K562 (cell line): ENCODE measurements around the gene NRN1L. TPM values are rescaled to one million over a fixed set of nuclear protein-coding genes. Genes with fewer than 3 reads are reported as not detected.

ENCODE experiments used
- ATAC-seq: fragments of 200-7000 bp; cut with Tn5 transposase; 3 replicates; pipeline ENCODE4 v1.9.1; 2020; ENCODE audit warnings: moderate library complexity
- BruUV-seq: library from RNA; stranded (reverse); fragments of 400-500 nt; replicated peaks from 2 replicates; lab custom pipeline; 2021; lab: Mats Ljungman, UMichigan
- CTCF ChIA-PET: fragments of 300-600 bp; formaldehyde crosslinking; extraction: SDS; loops from one replicate; lab custom pipeline; 2021; ENCODE audit warnings: low intra/inter-chr PET ratio; lab: Yijun Ruan, JAX
- POLR2A ChIA-PET: fragments of 300-600, 350-650 bp; sonication (Branson Sonifier 250); formaldehyde crosslinking; extraction: SDS; loops from one replicate; lab custom pipeline; 2021; ENCODE audit warnings: antibody characterized with exemption, inconsistent platforms; lab: Yijun Ruan, JAX
- DNase-seq, 4 experiments: peaks; one replicate each; pipeline versions ENCODE4 v3.0.0 to v3.0.0-alpha.2; 2011 to 2018; ENCODE audit warnings: low spot score in 3 of 4, mixed read lengths in 3 of 4; ENCODE audit errors: extremely low read depth in 1 of 4
- FAIRE-seq: peaks from 2 replicates; lab custom pipeline; 2011; peaks lifted over from hg19 to GRCh38; lab: Jason Lieb, UNC
- H2AFZ ChIP-seq: 2 replicates; pipeline ENCODE4 v1.6.0; 2011; ENCODE audit warnings: low read depth, low read length, control low read depth, inconsistent platforms
- H3K27ac ChIP-seq: fragments of 200-600 bp; 3 replicates; pipeline ENCODE4 v1.8.0; 2011; ENCODE audit warnings: low read depth, mild to moderate bottlenecking, control low read depth, inconsistent platforms, low read length, moderate library complexity, mixed read lengths; ENCODE audit errors: extremely low read depth
- H3K27me3 ChIP-seq, 2 experiments: fragments of 300-600 bp in 1 of 2; 2 replicates in 1 of 2; 3 replicates in 1 of 2; pipeline versions ENCODE4 v1.6.0 to v1.8.0; 2011; ENCODE audit warnings: inconsistent platforms in 2 of 2, low read length in 2 of 2, mild to moderate bottlenecking in 1 of 2, mixed read lengths in 1 of 2, moderate library complexity in 1 of 2; ENCODE audit not compliant: control insufficient read depth in 2 of 2, insufficient read depth in 2 of 2
- H3K36me3 ChIP-seq: fragments of 300-600 bp; 3 replicates; pipeline ENCODE4 v1.8.0; 2011; ENCODE audit warnings: mild to moderate bottlenecking, low read length, inconsistent platforms; ENCODE audit not compliant: control insufficient read depth, insufficient read depth
- H3K4me1 ChIP-seq, 2 experiments: fragments of 200-600 bp in 1 of 2; replicated peaks in 1 of 2; 2 replicates in 1 of 2; 3 replicates in 1 of 2; pipeline versions ENCODE4 v1.5.1 to v1.8.0; 2011; ENCODE audit warnings: inconsistent platforms in 2 of 2, low read length in 2 of 2, mild to moderate bottlenecking in 1 of 2, mixed read lengths in 1 of 2, moderate library complexity in 1 of 2; ENCODE audit not compliant: control insufficient read depth in 2 of 2, insufficient read depth in 2 of 2
- H3K4me2 ChIP-seq: 2 replicates; pipeline ENCODE4 v1.6.1; 2011; ENCODE audit warnings: low read length, control low read depth, inconsistent platforms, mixed read lengths; ENCODE audit not compliant: insufficient read depth
- H3K4me3 ChIP-seq: fragments of 200-600 bp; sonication (generic), shearing (Covaris generic); 2 replicates; pipeline ENCODE4 v1.5.1; 2016; ENCODE audit warnings: control low read depth, inconsistent platforms
- H3K79me2 ChIP-seq: fragments of 200-600 bp; 3 replicates; pipeline ENCODE4 v1.8.0; 2011; ENCODE audit warnings: low read length, inconsistent platforms; ENCODE audit not compliant: control insufficient read depth, insufficient read depth
- H3K9ac ChIP-seq, 2 experiments: 2 replicates each; pipeline versions ENCODE4 v1.6.0 to v1.6.1; 2011; ENCODE audit warnings: low read depth in 2 of 2, low read length in 2 of 2, control low read depth in 1 of 2, inconsistent platforms in 1 of 2, mild to moderate bottlenecking in 1 of 2, mixed read lengths in 1 of 2; ENCODE audit not compliant: insufficient read depth in 1 of 2
- H3K9me1 ChIP-seq: one replicate; pipeline ENCODE4 v1.6.0; 2011; ENCODE audit warnings: inconsistent platforms, mild to moderate bottlenecking, low read length, moderate library complexity; ENCODE audit not compliant: control insufficient read depth, insufficient read depth
- H3K9me3 ChIP-seq: replicated peaks from 2 replicates; pipeline ENCODE4 v1.5.1; 2011; ENCODE audit warnings: low read depth, low read length, inconsistent platforms; ENCODE audit not compliant: control insufficient read depth, insufficient read depth
- H4K20me1 ChIP-seq: replicated peaks from 2 replicates; pipeline ENCODE4 v1.6.1; 2011; ENCODE audit warnings: low read length, inconsistent platforms, mixed read lengths; ENCODE audit not compliant: control insufficient read depth, insufficient read depth
- CHD2 ChIP-seq: IDR thresholded peaks from 2 replicates; pipeline ENCODE4 v1.6.1; 2011; ENCODE audit warnings: low read depth, low read length
- GABPB2 ChIP-seq: fragments of 250-450 bp; sonication (Bioruptor Pico); conservative IDR thresholded peaks from 2 replicates; pipeline ENCODE4 v1.5.1; 2021; ENCODE audit warnings: mild to moderate bottlenecking
- GATAD2A ChIP-seq: fragments of 450-650 bp; IDR thresholded peaks from 2 replicates; pipeline ENCODE4 v1.6.1; 2017
- HLTF ChIP-seq: fragments of 450-650 bp; IDR thresholded peaks from 2 replicates; pipeline ENCODE4 v1.6.1; 2016
- HNRNPK ChIP-seq: fragments of 200-400 bp; formaldehyde crosslinking; IDR thresholded peaks from one replicate; pipeline ENCODE4 v1.6.1; 2018; ENCODE audit warnings: mild to moderate bottlenecking, low read depth, low read length; ENCODE audit not compliant: poor library complexity, severe bottlenecking
- MCM5 ChIP-seq: fragments of 450-650 bp; IDR thresholded peaks from 2 replicates; pipeline ENCODE4 v1.6.1; 2016; ENCODE audit warnings: low read depth
- MEF2D ChIP-seq: conservative IDR thresholded peaks from 2 replicates; pipeline ENCODE4 v1.6.1; 2016; ENCODE audit warnings: low read depth, missing genetic modification characterization, missing compliant biosample characterization
- NCOA4 ChIP-seq: fragments of 450-650 bp; IDR thresholded peaks from 2 replicates; pipeline ENCODE4 v1.6.1; 2018; ENCODE audit warnings: mild to moderate bottlenecking; ENCODE audit not compliant: partially characterized antibody
- NR3C1 ChIP-seq: sonication (generic); formaldehyde crosslinking; IDR thresholded peaks from 2 replicates; pipeline ENCODE4 v1.8.1; 2022; ENCODE audit warnings: missing genetic modification reagents
- NUFIP1 ChIP-seq: fragments of 450-650 bp; IDR thresholded peaks from 2 replicates; pipeline ENCODE4 v1.6.1; 2018; ENCODE audit not compliant: partially characterized antibody
- U2AF2 ChIP-seq: fragments of 200-400 bp; formaldehyde crosslinking; optimal IDR thresholded peaks from 2 replicates; pipeline ENCODE3; 2017; ENCODE audit warnings: low read depth, mild to moderate bottlenecking, low read length
- YY1 ChIP-seq, 3 experiments: IDR thresholded peaks; 2 replicates each; pipeline ENCODE4 v1.6.1; 2011; ENCODE audit warnings: low read length in 2 of 3, mild to moderate bottlenecking in 2 of 3, moderate library complexity in 2 of 3, borderline replicate concordance in 1 of 3, control low read depth in 1 of 3, low read depth in 1 of 3; ENCODE audit not compliant: insufficient read depth in 3 of 3, insufficient replicate concordance in 2 of 3, control insufficient read depth in 1 of 3, insufficient read length in 1 of 3; ENCODE audit errors: extremely low read depth in 1 of 3
- ZBTB9 ChIP-seq: fragments of 450-650 bp; formaldehyde crosslinking; IDR thresholded peaks from 2 replicates; pipeline ENCODE4 v1.4.0; 2020; ENCODE audit warnings: mild to moderate bottlenecking, moderate library complexity
- ZFP1 ChIP-seq: fragments of 450-650 bp; formaldehyde crosslinking; IDR thresholded peaks from 2 replicates; pipeline ENCODE4 v1.4.0; 2020; ENCODE audit warnings: mild to moderate bottlenecking, mixed read lengths
- ZNF3 ChIP-seq: fragments of 250-450 bp; sonication (Bioruptor Pico); IDR thresholded peaks from 2 replicates; pipeline ENCODE4 v1.5.0; 2021; ENCODE audit warnings: mild to moderate bottlenecking, moderate library complexity
- WGBS: fragments of 100-300 bp; shearing (Covaris generic); methylation state at CpG from one replicate; pipeline ENCODE4 v1.1.6; 2016; ENCODE audit warnings: low coverage, mixed read lengths; ENCODE audit not compliant: insufficient coverage; ENCODE audit errors: missing lambda C conversion rate; 5-methylcytosine and 5-hydroxymethylcytosine counted together
- in situ Hi-C: fragments of 300-500 bp; cut with MboI; formaldehyde crosslinking; loops from 4 replicates; pipeline ENCODE4 v1.15.0; 2018; ENCODE audit warnings: inconsistent platforms, mixed read lengths
- intact Hi-C: fragments of 100-400 bp; cut with micrococcal nuclease; formaldehyde crosslinking; loops from 2 replicates; pipeline ENCODE4 v1.14.2; 2022
- polyA plus RNA-seq, 8 experiments: library from polyadenylated mRNA; depleted of rRNA in 4 of 8; stranded (reverse) in 5 of 8; unstranded in 3 of 8; fragments of >200 nt; fragmentation: Nextera tagmentation in 2 of 8; fragmentation: Illumina TruSeq in 1 of 8; extraction: Ambion mirVana in 2 of 8; extraction: Trizol in 1 of 8; gene quantifications; 2 replicates each; pipeline versions ENCODE4 v1.2.1 to v1.2.3, GENCODE V29; 2011 to 2014; ENCODE audit warnings: inconsistent platforms in 1 of 8, missing spikeins in 1 of 8
- total RNA-seq, 7 experiments: library from RNA; depleted of rRNA in 6 of 7; stranded (reverse); fragments of >200 nt in 6 of 7; fragmentation: Illumina TruSeq in 2 of 7; extraction: Trizol in 2 of 7; gene quantifications; 2 replicates each; pipeline versions ENCODE4 v1.2.1 to v1.2.3, GENCODE V29; 2011 to 2021; ENCODE audit warnings: low replicate concordance in 1 of 7

Gene NRN1L
- total and polyA plus RNA-seq, 9 of the 15 experiments (the other 6 are each of a cell fraction or from before 2014, with no cell fraction given): 0.22 to 0.86 (median 0.61) TPM; not detected in 5

- TF ChIP-seq ZNF3 (CRISPR knock-in tag) (no peak), GATAD2A (no peak), GABPB2 (CRISPR knock-in tag) (no peak), ZFP1 (CRISPR knock-in tag) (no peak), U2AF2 (no peak)
- TF ChIP-seq, all 486 proteins: peak for 26
Observed at GRCh38 chr16:67928561-67929364, 44.1 kb downstream of the NRN1L start (continued).

GRCh38 chr16:67930191-67930590 is 45.5 kb downstream of the NRN1L start:
- Histone ChIP-seq H3K4me1 (peaks cover 11 to 44% of the 10 kb centered on the region in 2 experiments; a peak in 3 of 5 replicates), H3K27me3 (no peaks in the 10 kb centered on the region), H3K36me3 (peaks cover 24% of the 10 kb centered on the region; the same call in 2 of the 3 replicates), H3K9me3 (no peaks in the 10 kb centered on the region), H3K4me2 (no peak overlapping the region), H3K9ac (no peak overlapping the region), H3K9me1 (no peaks in the 10 kb centered on the region), H3K4me3 (no peak overlapping the region), H3K79me2 (peaks cover 18% of the 10 kb centered on the region), H4K20me1 (no peaks in the 10 kb centered on the region; the same call in 1 of the 2 replicates)
- in situ Hi-C loops (no loop called here), intact Hi-C loops (loop anchor here (10.0 kb wide), 1 partner anchor 405 kb away; the partner anchor contains the start of gene RIPOR1)
- ATAC-seq (no peak), DNase-seq (no peak)
- WGBS: 88% methylated on average over 9 of the region's 14 CpGs
- POLR2A ChIA-PET: interaction anchor here (1.5 kb wide), 1 partner anchor 38 kb away, joined by 4 read pairs; no protein-coding TSS in a partner anchor
- CTCF ChIA-PET: interaction anchor here (0.6 to 3.8 kb wide), 2 partner anchors 47 to 110 kb away, joined by 4 to 35 read pairs; partner anchors contain the start of gene NRN1L
- TF ChIP-seq MEF2D (tag) (no peak), NCOA4 (no peak), NUFIP1 (no peak), HLTF (no peak), NR3C1 (CRISPR knock-in tag) (no peak), YY1 (IDR thresholded peaks at IDR 0.05; ENCODE audit: borderline replicate concordance in 1 of 3, control insufficient read depth in 1 of 3, extremely low read depth in 1 of 3, insufficient read depth in 3 of 3, insufficient read length in 1 of 3, insufficient replicate concordance in 2 of 3, low read depth in 1 of 3, low read length in 2 of 3) (no peak), CHD2 (no peak), HNRNPK (no peak), MCM5 (no peak), ZBTB9 (CRISPR knock-in tag) (no peak)
- TF ChIP-seq, all 486 proteins: peak for 0
- no TSS peak for BruUV-seq
- no peak overlapping the region for H2AFZ ChIP-seq
- no peak overlapping the region for H3K27ac ChIP-seq
- no peak for FAIRE-seq
